DND-41 (cell line): ENCODE measurements around the gene DALRD3.

Experiments used
- ATAC-seq: fragments of 200-7000 bp; cut with Tn5 transposase; 3 replicates; pipeline ENCODE4 v1.9.1; 2021; ENCODE audit warnings: low read depth; ENCODE audit not compliant: insufficient read depth
- DNase-seq: peaks from one replicate; pipeline ENCODE4 v3.0.0-alpha.2; 2020
- H2AFZ ChIP-seq: 2 replicates; pipeline ENCODE4 v1.6.0; 2012; ENCODE audit warnings: low read depth, low read length
- H3K27ac ChIP-seq: 2 replicates; pipeline ENCODE4 v1.5.1; 2012; ENCODE audit warnings: low read length, inconsistent platforms
- H3K27me3 ChIP-seq: fragments of 200-600 bp; sonication (generic); 2 replicates; pipeline ENCODE4 v1.6.0; 2012; ENCODE audit warnings: low read length, mild to moderate bottlenecking, inconsistent platforms; ENCODE audit not compliant: insufficient read depth, poor library complexity
- H3K36me3 ChIP-seq: 2 replicates; pipeline ENCODE4 v1.5.1; 2012; ENCODE audit warnings: low read length, inconsistent platforms; ENCODE audit not compliant: insufficient read depth
- H3K4me1 ChIP-seq: 2 replicates; pipeline ENCODE4 v1.5.1; 2012; ENCODE audit warnings: mild to moderate bottlenecking, low read length; ENCODE audit not compliant: insufficient read depth
- H3K4me2 ChIP-seq: 2 replicates; pipeline ENCODE4 v1.6.0; 2012; ENCODE audit warnings: mild to moderate bottlenecking, moderate library complexity, low read length, inconsistent platforms; ENCODE audit not compliant: insufficient read depth
- H3K4me3 ChIP-seq, 2 experiments: fragments of 200-600 bp in 1 of 2; shearing (Covaris generic) in 1 of 2; 2 replicates each; pipeline ENCODE4 v1.5.1; 2012 to 2016; ENCODE audit warnings: inconsistent platforms in 2 of 2, low read length in 2 of 2, mild to moderate bottlenecking in 2 of 2, low read depth in 1 of 2, moderate library complexity in 1 of 2
- H3K79me2 ChIP-seq: 2 replicates; pipeline ENCODE4 v1.6.0; 2012; ENCODE audit warnings: low read length, inconsistent platforms; ENCODE audit not compliant: insufficient read depth
- H3K9ac ChIP-seq: 2 replicates; pipeline ENCODE4 v1.6.0; 2012; ENCODE audit warnings: low read depth, mild to moderate bottlenecking, inconsistent platforms, low read length, moderate library complexity
- H3K9me3 ChIP-seq: 2 replicates; pipeline ENCODE4 v1.5.1; 2012; ENCODE audit warnings: low read length, moderate library complexity, mild to moderate bottlenecking, inconsistent platforms; ENCODE audit not compliant: insufficient read depth, severe bottlenecking
- H4K20me1 ChIP-seq: 2 replicates; pipeline ENCODE4 v1.6.0; 2012; ENCODE audit warnings: low read length; ENCODE audit not compliant: insufficient read depth
- EZH2 ChIP-seq: IDR thresholded peaks from 3 replicates; pipeline ENCODE4 v1.6.1; 2012; ENCODE audit warnings: borderline replicate concordance, low read depth, mild to moderate bottlenecking, moderate library complexity, low read length, inconsistent platforms; ENCODE audit not compliant: severe bottlenecking
- TF ChIP-seq, protein P1 (sequence below): IDR thresholded peaks from 2 replicates; pipeline ENCODE4 v1.5.1; 2012; ENCODE audit warnings: borderline replicate concordance, low read length, moderate library complexity, mild to moderate bottlenecking; ENCODE audit not compliant: poor library complexity, severe bottlenecking; ENCODE audit errors: extremely low read depth

DALRD3 gene

DNA sequence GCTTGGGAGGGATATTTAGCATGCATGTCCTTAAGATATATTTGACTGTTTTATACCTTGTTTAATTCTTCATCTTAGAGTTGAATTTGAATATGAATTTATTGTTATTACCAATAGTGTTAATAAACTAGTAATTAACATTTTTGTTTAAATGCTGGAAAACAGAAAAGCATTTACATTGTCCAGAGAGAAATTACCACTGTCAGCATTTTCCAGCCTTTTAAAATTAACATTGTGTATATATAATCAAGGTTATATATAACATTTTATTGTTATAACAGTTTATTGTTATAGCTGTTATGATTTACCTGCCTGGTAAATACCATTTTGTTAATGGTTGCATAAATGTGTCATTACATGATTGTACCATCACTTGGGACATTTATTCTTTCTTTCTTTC is 36.4 kb downstream of the DALRD3 start:
- TF ChIP-seq EZH2, result no peak
- H3K27ac ChIP-seq, result no peak overlapping the region
- no peak overlapping the region for H3K4me3 ChIP-seq
- DNase-seq, result no peak
- H3K79me2 ChIP-seq, result no peaks in the 10 kb centered on the region
- no peaks in the 10 kb centered on the region for H3K9me3 ChIP-seq
- no peaks in the 10 kb centered on the region for H3K27me3 ChIP-seq
- no peak overlapping the region for H2AFZ ChIP-seq
- peaks cover 68% of the 10 kb centered on the region for H3K36me3 ChIP-seq
- H4K20me1 ChIP-seq, result 0 out of 2 replicates have a peak, but pooled peaks cover 2% of the 10 kb centered on the region
- no peak overlapping the region for H3K4me2 ChIP-seq
- H3K9ac ChIP-seq, result no peak overlapping the region
- ATAC-seq, result no peak
- no peaks in the 10 kb centered on the region for H3K4me1 ChIP-seq

DNA sequence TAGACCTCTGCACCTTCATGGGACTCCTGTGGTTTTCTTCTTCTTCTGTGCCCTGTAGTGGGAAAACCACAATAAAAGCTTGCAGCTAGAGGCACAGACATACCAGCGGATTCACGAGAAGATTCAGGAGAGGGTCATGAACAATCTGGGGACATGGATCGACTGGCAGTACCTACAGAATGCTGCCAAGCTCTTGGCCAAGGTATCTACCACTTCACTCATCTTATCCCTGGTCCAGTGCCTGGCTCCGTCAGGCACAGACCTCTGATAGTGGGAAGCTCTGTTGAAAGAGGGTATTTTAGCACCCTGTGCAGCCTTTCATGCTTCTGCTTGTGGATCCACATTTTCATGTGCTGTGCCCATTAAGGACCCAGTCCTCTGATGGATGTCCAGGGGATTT is 38.1 kb downstream of the DALRD3 start:
- Histone ChIP-seq H4K20me1 (0 out of 2 replicates have a peak, but pooled peaks cover 2% of the 10 kb centered on the region), H3K36me3 (peaks cover 83% of the 10 kb centered on the region)

DNA sequence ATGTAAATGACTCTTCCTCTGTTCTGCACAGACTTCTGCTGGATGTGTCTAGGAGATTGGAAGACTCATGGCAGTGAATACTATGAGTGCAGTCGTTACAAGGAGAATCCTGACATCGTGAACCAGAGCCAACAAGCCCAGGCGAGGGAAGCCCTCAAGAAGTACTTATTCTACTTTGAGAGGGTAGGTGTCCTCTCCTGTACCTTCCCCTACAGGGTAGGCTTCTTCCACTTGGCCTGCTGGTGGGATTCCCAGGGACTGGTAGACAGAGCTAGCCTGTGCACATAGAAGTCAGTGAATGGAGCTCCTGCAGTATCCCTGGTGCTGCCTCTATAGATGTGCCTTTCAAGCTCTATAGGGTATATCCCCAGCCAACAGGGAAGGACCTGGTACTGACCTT is 38.9 kb downstream of the DALRD3 start:
- peaks cover 85% of the 10 kb centered on the region for H3K36me3 ChIP-seq

More for the DNA sequence above, 38.1 kb downstream of the DALRD3 start:
- no peaks in the 10 kb centered on the region for H3K4me1 ChIP-seq
- no peaks in the 10 kb centered on the region for H3K79me2 ChIP-seq
- TF ChIP-seq EZH2, result no peak
- TF ChIP-seq, protein P1, sequence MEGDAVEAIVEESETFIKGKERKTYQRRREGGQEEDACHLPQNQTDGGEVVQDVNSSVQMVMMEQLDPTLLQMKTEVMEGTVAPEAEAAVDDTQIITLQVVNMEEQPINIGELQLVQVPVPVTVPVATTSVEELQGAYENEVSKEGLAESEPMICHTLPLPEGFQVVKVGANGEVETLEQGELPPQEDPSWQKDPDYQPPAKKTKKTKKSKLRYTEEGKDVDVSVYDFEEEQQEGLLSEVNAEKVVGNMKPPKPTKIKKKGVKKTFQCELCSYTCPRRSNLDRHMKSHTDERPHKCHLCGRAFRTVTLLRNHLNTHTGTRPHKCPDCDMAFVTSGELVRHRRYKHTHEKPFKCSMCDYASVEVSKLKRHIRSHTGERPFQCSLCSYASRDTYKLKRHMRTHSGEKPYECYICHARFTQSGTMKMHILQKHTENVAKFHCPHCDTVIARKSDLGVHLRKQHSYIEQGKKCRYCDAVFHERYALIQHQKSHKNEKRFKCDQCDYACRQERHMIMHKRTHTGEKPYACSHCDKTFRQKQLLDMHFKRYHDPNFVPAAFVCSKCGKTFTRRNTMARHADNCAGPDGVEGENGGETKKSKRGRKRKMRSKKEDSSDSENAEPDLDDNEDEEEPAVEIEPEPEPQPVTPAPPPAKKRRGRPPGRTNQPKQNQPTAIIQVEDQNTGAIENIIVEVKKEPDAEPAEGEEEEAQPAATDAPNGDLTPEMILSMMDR, result no peak
- no peaks in the 10 kb centered on the region for H3K9me3 ChIP-seq
- no peak overlapping the region for H2AFZ ChIP-seq
- H3K9ac ChIP-seq, result no peak overlapping the region
- no peak overlapping the region for H3K4me3 ChIP-seq
- H3K4me2 ChIP-seq, result no peak overlapping the region
- ATAC-seq (no peak), DNase-seq (no peak)
- no peaks in the 10 kb centered on the region for H3K27me3 ChIP-seq
- H3K27ac ChIP-seq, result no peak overlapping the region

DNA sequence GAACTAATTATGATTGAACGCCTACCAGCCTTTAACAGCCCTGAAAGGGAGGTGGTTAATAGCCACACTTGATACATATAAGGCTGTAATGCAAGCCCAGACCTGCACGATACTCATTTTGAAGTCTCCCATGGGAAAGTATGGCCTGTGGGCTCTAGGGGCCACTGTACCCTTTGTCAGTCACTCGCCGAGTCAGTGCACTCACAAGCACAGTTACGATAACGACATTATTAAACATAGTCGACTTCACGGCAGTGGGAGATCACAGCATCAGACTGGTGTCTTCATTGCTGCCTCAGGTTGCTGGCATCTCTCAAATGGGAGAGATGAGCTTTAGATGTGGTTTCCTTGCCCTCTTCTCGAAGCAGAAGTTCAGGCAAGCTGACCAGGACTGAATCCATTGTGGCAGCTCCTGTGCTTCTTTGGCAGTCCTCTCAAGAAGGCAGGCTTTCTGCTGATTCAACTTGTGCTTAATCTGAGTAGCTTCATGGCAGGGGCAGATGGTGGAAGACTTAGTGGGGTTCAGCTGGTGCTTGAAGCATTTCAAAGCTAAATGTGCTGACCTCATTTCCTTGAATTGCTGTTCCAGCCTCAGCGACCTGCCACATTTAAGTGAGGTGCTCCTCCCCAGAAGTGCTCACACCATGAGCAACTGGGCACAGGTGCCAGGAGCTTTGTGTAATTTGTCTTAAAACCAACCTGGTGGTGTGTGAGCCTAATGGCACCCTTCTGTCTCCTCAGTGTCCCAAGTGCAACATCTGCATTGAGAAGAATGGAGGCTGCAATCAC is 44.1 kb downstream of the DALRD3 start:
- peaks cover 87% of the 10 kb centered on the region for H3K36me3 ChIP-seq
- ATAC-seq (no peak), DNase-seq (no peak)
- 0 out of 2 replicates have a peak, but pooled peaks cover 2% of the 10 kb centered on the region for H4K20me1 ChIP-seq
- no peak overlapping the region for H3K4me2 ChIP-seq
- TF ChIP-seq EZH2, result no peak
- no peaks in the 10 kb centered on the region for H3K27me3 ChIP-seq
- H3K9ac ChIP-seq, result no peak overlapping the region
- no peaks in the 10 kb centered on the region for H3K4me1 ChIP-seq
- no peak overlapping the region for H3K4me3 ChIP-seq
- no peak overlapping the region for H3K27ac ChIP-seq
- no peaks in the 10 kb centered on the region for H3K79me2 ChIP-seq
- H3K9me3 ChIP-seq, result no peaks in the 10 kb centered on the region
- H2AFZ ChIP-seq, result no peak overlapping the region

More for the DNA sequence above, 38.9 kb downstream of the DALRD3 start:
- TF ChIP-seq EZH2, result no peak
- TF ChIP-seq, protein P1, result no peak
- H3K4me2 ChIP-seq, result no peak overlapping the region
- H4K20me1 ChIP-seq, result 0 out of 2 replicates have a peak, but pooled peaks cover 2% of the 10 kb centered on the region
- no peak overlapping the region for H3K27ac ChIP-seq
- H3K4me1 ChIP-seq, result no peaks in the 10 kb centered on the region
- no peaks in the 10 kb centered on the region for H3K9me3 ChIP-seq
- H2AFZ ChIP-seq, result no peak overlapping the region
- H3K9ac ChIP-seq, result no peak overlapping the region
- H3K4me3 ChIP-seq, result no peak overlapping the region
- ATAC-seq (no peak), DNase-seq (no peak)
- no peaks in the 10 kb centered on the region for H3K27me3 ChIP-seq
- no peaks in the 10 kb centered on the region for H3K79me2 ChIP-seq
